Forelimb muscle (tissue), 1 donor: ENCODE results near the gene MCAT. TPM values are rescaled to one million over a fixed set of nuclear protein-coding genes. Genes with fewer than 3 reads are reported as not detected.
"Not testable (repeated sequence)": the region's sequence is repeated elsewhere in the genome, so short reads cannot be mapped to it uniquely, and the experiment has no call there.

Experiments used
- DNase-seq: peaks from one replicate; pipeline ENCODE4 v3.0.0-alpha.2; 2013; ENCODE audit warnings: low read depth
- polyA plus RNA-seq: library from polyadenylated mRNA; unstranded; fragments of 120-200 nt; gene quantifications from one replicate; pipeline ENCODE4 v1.2.1, GENCODE V29; 2013; ENCODE audit not compliant: insufficient read length

MCAT gene
- polyA plus RNA-seq, 1 donor = 11.9 TPM

GRCh38 chr22:43153899-43154298, 10.7 kb upstream of the MCAT start:
- DNase-seq = no peak

- no peak for DNase-seq
These were observed 9.3 kb upstream of the MCAT start for GRCh38 chr22:43152357-43153071.

- DNase-seq = no peak
These were observed 8.8 kb upstream of the MCAT start for GRCh38 chr22:43152003-43152356.

- DNase-seq = no peak
These were observed 8.2 kb upstream of the MCAT start, which contains the start of gene TSPO for GRCh38 chr22:43151251-43152002. Gene TSPO (plus strand): TSS chr22:43151559. CDS start chr22:43159239, 7,680 bp downstream.

GRCh38 chr22:43150731-43151206, 7.6 kb upstream of the MCAT start:
- no peak for DNase-seq

GRCh38 chr22:43148581-43148980, 5.4 kb upstream of the MCAT start:
- DNase-seq = no peak

GRCh38 chr22:43147821-43148220, 4.6 kb upstream of the MCAT start:
- DNase-seq = no peak

GRCh38 chr22:43146332-43146731, 3.1 kb upstream of the MCAT start:
- not testable (repeated sequence) for DNase-seq

GRCh38 chr22:43145371-43145770, 2.2 kb upstream of the MCAT start:
- DNase-seq = not testable (repeated sequence)

GRCh38 chr22:43144949-43145348, 1.8 kb upstream of the MCAT start:
- no peak for DNase-seq

GRCh38 chr22:43136801-43137200, 6.4 kb downstream of the MCAT start:
- DNase-seq = no peak

GRCh38 chr22:43136255-43136654, 6.9 kb downstream of the MCAT start:
- no peak for DNase-seq

- DNase-seq = no peak
These were observed 7.6 kb downstream of the MCAT start for GRCh38 chr22:43135565-43135964.

- no peak for DNase-seq
These were observed 8.6 kb downstream of the MCAT start for GRCh38 chr22:43134553-43134952.

- no peak for DNase-seq
These were observed 9.8 kb downstream of the MCAT start for GRCh38 chr22:43133401-43133800.

GRCh38 chr22:43131773-43132501, 11.3 kb downstream of the MCAT start:
- no peak for DNase-seq

GRCh38 chr22:43129426-43130425, 13.5 kb downstream of the MCAT start:
- no peak for DNase-seq

GRCh38 chr22:43128928-43129424, 14.2 kb downstream of the MCAT start:
- no peak for DNase-seq

- DNase-seq = no peak
These were observed 15.1 kb downstream of the MCAT start for GRCh38 chr22:43128116-43128515.

GRCh38 chr22:43127166-43127908, 15.9 kb downstream of the MCAT start:
- DNase-seq = no peak
